ENCODE data around the gene SMOC1. TPM values are rescaled to one million over a fixed set of nuclear protein-coding genes. Genes with fewer than 3 reads are reported as not detected.

The SMOC1 gene
- total RNA-seq, 1 experiment from 2014 or later: 0.68 TPM

DNA sequence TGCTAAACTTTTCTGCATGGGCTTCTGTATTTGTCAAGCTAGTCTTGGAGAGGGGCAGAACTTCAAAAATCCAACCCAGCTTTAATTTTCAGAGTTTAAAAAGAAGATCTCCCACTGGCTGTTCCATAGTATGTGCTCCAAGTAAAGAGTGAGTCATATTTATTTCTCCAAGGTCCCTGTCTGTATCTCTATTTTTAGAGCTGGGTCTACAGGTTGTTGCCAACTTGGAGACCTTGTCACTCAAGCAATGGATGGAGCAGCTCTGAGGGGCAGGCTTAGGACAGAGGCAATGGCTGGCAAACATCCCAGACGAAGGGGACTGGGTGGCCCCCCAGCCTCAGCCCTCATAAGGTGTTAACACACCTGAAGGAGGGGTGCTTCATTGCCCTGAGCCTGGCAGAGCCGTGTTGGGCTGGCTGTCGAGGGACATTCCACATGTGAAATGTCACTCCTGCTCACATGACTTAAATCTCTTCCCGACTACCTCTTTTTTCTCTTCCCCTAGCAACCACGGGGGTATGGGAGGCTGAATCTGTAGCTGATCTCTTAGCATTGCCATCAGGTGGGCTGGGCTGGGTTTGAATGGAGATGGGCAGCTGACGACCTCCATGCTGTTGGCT lies 103.1 kb downstream of the SMOC1 start:
- no peak overlapping the region for H3K27ac Mint-ChIP-seq
- H3K4me2 ChIP-seq (ENCODE audit: insufficient read depth, insufficient read length, low read length): no peak overlapping the region
- H3K4me1 Mint-ChIP-seq: peaks cover 37 to 38% of the 10 kb centered on the region in 2 experiments
- H2AK5ac ChIP-seq (ENCODE audit: insufficient read length, low read length): no peak overlapping the region
- no peaks in the 10 kb centered on the region for H3K23me2 ChIP-seq (ENCODE audit: insufficient read length, low read depth, low read length, poor library complexity, severe bottlenecking)
- H3T11ph ChIP-seq (ENCODE audit: low read length): no peak overlapping the region
- peaks cover 0 to 4% (median 3%) of the 10 kb centered on the region in 3 experiments; a peak in 5 of 7 replicates for H3K36me3 Mint-ChIP-seq (ENCODE audit: insufficient read depth in 1 of 3, low read depth in 3 of 3)
- H3K4me1 ChIP-seq (ENCODE audit: insufficient read depth, low read length): peaks cover 3% of the 10 kb centered on the region; the same call in 1 of the 2 replicates
- no peak overlapping the region for H4K8ac ChIP-seq (replicated peaks; ENCODE audit: insufficient read length, low read depth, low read length)
- WGBS (ENCODE audit: extremely low coverage, insufficient read length, low lambda C conversion rate): no CpG with 5 or more reads among the region's 6 CpGs
- H2BK20ac ChIP-seq (ENCODE audit: low read depth, low read length, poor library complexity, severe bottlenecking): no peak overlapping the region
- no peak overlapping the region for H3K14ac ChIP-seq (ENCODE audit: insufficient read depth, low read length)
- peaks cover 0 to 3% of the 10 kb centered on the region in 2 experiments; a peak in 2 of 5 replicates for H3K9me3 Mint-ChIP-seq
- H2BK120ac ChIP-seq (ENCODE audit: low read depth, low read length, poor library complexity, severe bottlenecking): no peak overlapping the region
- H4K20me1 ChIP-seq (ENCODE audit: control insufficient read depth, insufficient read depth, insufficient read length): no peaks in the 10 kb centered on the region
- H3K9me3 ChIP-seq (ENCODE audit: control insufficient read depth, low read depth, low read length): no peaks in the 10 kb centered on the region
- no peak overlapping the region for H2BK15ac ChIP-seq (ENCODE audit: low read depth, low read length)
- no peaks in the 10 kb centered on the region for H3K79me2 ChIP-seq (ENCODE audit: insufficient read depth, low read length)
- no peak overlapping the region for H3K56ac ChIP-seq (ENCODE audit: insufficient read length, low read depth, low read length)
- TF ChIP-seq, protein P1, sequence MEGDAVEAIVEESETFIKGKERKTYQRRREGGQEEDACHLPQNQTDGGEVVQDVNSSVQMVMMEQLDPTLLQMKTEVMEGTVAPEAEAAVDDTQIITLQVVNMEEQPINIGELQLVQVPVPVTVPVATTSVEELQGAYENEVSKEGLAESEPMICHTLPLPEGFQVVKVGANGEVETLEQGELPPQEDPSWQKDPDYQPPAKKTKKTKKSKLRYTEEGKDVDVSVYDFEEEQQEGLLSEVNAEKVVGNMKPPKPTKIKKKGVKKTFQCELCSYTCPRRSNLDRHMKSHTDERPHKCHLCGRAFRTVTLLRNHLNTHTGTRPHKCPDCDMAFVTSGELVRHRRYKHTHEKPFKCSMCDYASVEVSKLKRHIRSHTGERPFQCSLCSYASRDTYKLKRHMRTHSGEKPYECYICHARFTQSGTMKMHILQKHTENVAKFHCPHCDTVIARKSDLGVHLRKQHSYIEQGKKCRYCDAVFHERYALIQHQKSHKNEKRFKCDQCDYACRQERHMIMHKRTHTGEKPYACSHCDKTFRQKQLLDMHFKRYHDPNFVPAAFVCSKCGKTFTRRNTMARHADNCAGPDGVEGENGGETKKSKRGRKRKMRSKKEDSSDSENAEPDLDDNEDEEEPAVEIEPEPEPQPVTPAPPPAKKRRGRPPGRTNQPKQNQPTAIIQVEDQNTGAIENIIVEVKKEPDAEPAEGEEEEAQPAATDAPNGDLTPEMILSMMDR (conservative IDR thresholded peaks at IDR 0.05): no peak
- H3K27ac ChIP-seq (ENCODE audit: insufficient read length, low read depth, low read length): no peak overlapping the region
- no peak overlapping the region for H3K18ac ChIP-seq (ENCODE audit: insufficient read length, low read depth, low read length)
- peaks cover 9% of the 10 kb centered on the region for H3K27me3 Mint-ChIP-seq (ENCODE audit: low read depth)
- no peak for DNase-seq
- no peak overlapping the region for H3K23ac ChIP-seq (ENCODE audit: insufficient read length, low read depth, low read length)
- H2BK5ac ChIP-seq (ENCODE audit: insufficient read length, low read length): no peak overlapping the region
- H2AFZ ChIP-seq (ENCODE audit: low read length): no peak overlapping the region
- no peaks in the 10 kb centered on the region for H3K79me1 ChIP-seq (ENCODE audit: insufficient read depth, low read depth, low read length, poor library complexity, severe bottlenecking)
- no peak overlapping the region; a peak in 1 of 5 replicates for H3K4me3 Mint-ChIP-seq
- H3K4ac ChIP-seq (ENCODE audit: low read depth, low read length): no peak overlapping the region
- H4K91ac ChIP-seq (ENCODE audit: insufficient read length, low read depth, low read length): no peak overlapping the region
- no peaks in the 10 kb centered on the region; the same call in 1 of the 2 replicates for H3K27me3 ChIP-seq (ENCODE audit: insufficient read depth, low read length)
- no peak overlapping the region for H4K5ac ChIP-seq (ENCODE audit: insufficient read length, low read depth, low read length)
- H2BK12ac ChIP-seq (ENCODE audit: insufficient read length, low read depth, low read length): no peak overlapping the region
- no peak overlapping the region for H3K9ac ChIP-seq (ENCODE audit: extremely low read depth, insufficient read length, low read length)

All from H9 (cell line).